Erythroblast (primary cell): Measurements from ENCODE around the gene LTBP4.

Experiments used
- GATA1 ChIP-seq: IDR thresholded peaks from 2 replicates; pipeline ENCODE4 v1.6.1; 2011; ENCODE audit warnings: low read depth, mild to moderate bottlenecking, control low read depth, low read length, moderate library complexity
- POLR2A ChIP-seq: IDR thresholded peaks from 2 replicates; pipeline ENCODE4 v1.6.1; 2011; ENCODE audit warnings: mild to moderate bottlenecking, low read length

GRCh38 chr19:40608957-40609356 is 7.8 kb downstream of the LTBP4 start:
- TF ChIP-seq POLR2A (no peak), GATA1 (no peak)
